DMS 273 treated with DMSO at 0.1 percent for 48 hours (cell line): ENCODE measurements around the gene OSBPL1A.
A peak's percentile ranks its signal among the peaks of the same experiment; 100 is the strongest.
"Not testable (repeated sequence)": the region's sequence is repeated elsewhere in the genome, so short reads cannot be mapped to it uniquely, and the experiment has no call there.

Experiments
- DNase-seq: peaks from one replicate; lab custom pipeline; 2025; lab: John Stamatoyannopoulos, UW

OSBPL1A gene

DNA sequence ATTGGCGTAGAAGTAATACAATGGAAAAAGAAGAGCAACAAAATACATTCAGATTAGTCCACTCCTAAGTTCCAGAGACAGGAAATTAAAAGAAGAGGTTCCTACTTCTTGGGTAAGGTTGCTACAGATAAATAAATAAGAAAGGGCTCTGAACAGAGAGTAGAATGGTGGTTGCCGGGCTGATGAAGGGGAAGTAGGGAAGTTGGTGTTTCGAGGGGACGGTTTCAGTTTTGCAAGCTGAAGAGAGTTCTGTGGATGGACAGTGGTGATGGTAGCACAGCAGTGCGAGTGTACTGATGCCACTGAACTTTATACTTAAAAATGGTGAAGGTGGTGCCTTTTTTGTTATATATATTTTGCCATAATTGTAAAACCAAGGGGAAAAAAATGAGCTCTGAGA is 210.6 kb downstream of the OSBPL1A start:
- no peak for DNase-seq

DNA sequence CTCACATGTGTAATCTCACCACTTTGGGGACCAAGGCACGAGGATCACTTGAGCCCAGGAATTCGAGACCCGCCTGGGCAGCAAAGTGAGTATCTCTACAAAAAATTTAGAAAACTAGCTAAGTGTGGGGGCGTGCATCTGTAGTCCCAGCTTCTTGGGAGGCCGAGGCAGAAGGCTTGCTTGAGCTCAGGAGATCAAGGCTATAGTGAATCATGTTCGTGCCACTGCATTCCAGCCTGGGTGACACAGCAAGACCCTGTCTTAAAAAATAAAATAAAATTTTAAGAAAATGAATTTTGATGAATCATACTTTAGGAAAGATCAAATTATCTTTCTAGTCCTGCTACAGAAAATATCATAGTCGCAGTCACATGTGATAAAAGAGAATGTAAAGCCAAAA is 211.8 kb downstream of the OSBPL1A start:
- no peak for DNase-seq

DNA sequence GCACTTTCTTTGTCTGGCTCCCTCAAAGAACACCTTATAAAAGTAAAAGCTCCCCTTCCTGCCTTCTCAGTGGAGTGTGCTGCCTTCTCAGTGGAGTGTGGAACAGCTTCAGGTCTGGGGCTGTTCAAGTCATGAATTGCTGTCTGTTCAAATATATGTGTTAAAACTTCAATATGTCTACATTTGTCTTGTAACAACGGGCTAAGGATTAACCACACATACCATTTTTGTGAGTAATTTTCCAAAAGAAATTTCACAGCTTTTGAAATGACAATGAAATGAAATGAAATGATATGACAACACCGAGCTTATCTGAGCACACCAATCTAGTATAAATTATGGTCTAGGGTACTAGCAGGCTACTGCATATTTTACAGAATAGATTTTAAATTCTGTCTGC is 215.8 kb downstream of the OSBPL1A start:
- DNase-seq, result no peak

DNA sequence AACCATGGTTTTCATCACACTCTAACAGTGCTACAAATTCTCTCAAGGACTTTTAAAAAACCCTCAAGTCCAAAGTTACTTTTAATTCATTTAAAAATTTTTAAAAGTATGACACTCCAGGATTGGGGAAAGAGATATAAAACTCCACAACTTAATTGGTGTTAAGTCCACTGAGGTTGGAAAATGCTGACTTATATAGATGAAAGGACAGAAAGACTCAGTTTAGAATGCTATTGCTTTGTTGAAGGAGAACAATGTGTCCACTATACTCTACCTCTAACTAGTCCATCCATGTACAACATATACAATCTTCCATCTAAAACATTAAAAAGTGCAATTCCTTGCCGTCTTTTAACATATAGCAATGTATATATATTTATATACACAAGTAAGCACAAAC is 217.6 kb downstream of the OSBPL1A start:
- DNase-seq, result no peak

DNA sequence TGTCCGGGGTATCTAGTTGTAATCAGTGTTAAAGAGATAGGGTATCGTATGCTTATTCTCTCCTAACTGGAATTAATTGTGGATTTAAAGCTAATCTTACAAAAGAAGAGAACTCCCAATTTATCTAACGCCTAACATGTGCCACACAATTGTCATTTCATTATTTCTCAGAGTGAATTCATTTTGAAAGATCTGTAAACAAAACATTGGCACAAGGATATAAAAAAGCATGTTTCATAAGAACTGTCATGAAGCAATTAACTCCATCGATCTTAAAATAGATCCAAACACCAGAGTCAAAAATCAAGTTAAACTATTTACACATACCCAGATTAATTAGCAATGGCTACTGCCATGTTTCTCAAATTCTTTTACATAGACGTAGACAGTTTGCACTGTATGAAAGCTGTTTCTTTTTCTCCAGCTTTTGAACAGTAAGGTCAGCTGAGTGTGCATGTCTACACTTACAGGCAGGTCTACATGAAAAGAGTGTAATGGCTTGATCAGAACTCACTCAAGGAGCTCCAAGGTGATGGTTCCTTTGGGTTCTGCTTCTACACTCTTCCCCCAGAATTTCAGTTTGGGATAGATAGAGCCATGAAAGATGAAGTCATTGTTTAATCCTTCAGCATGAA is 220.0 kb downstream of the OSBPL1A start:
- no peak for DNase-seq

DNA sequence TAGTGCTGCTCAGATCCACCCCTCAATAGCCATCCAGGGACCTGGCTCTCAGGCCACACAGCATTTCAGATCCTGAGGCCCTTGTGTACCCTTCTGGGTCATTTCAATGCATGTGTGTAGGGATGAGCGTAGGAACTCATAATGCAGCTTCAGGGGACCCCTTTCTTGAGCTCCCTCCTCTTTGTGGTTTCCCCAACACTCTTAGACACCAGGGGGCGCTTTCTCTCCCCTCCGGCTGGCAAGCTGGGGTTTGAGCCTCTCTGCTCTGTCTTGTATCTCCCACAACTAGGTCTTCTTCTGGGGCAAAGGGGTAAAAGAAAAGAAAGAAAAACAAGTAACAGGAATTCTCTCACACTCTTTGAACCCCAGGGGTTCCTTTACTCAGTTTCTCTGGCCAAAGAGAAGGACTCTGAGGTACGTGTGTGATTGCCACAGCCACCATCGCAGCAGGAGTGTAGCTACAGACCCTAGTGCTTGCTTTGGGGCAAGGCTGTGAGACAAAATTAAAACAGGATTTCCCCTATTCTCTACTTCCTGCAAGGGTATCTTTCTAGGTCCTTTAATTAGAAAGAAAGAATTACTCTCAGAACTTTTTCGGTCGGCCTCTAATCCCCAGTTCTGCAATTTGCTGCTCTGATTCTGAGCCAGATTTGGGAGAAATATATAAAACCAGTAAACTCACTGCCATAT is 220.8 kb downstream of the OSBPL1A start:
- DNase-seq, result no peak

DNA sequence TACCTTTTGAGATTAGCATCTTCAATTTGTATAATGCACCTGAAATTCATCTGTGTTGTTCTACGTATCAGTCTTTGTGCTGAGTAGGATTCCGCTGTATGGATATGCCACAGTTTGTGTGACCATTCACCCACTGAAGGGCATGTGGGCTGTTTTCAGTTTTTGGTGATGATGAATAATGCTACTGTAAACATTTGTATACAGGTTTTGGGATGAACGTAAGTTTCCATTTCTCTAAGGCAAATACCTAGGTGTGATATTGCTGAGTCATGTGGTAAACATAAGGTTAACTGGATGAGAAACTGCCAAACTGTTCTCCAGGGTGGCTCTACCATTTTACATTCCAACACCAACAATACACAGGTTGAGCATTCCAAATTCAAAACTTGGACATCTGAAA is 223.6 kb downstream of the OSBPL1A start:
- DNase-seq, result no peak

DNA sequence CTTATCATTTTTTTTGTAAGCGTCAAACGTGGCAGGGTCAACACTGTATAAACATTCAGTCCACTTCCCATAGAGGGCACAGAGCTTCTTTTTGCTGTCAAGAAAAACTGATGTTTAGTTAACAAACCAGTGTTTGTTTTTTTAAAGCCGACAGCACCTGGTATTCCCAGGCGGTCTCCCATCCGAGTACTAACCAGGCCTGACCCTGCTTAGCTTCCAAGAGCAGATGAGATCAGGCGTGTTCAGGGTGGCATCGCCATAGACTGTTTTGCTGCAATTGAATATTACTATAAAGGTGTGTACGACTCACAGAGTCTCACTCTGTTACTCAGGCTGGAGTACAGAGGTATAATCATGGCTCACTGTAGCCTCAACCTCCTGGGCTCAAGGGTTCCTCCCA is 227.3 kb downstream of the OSBPL1A start:
- DNase-seq, result no peak

DNA sequence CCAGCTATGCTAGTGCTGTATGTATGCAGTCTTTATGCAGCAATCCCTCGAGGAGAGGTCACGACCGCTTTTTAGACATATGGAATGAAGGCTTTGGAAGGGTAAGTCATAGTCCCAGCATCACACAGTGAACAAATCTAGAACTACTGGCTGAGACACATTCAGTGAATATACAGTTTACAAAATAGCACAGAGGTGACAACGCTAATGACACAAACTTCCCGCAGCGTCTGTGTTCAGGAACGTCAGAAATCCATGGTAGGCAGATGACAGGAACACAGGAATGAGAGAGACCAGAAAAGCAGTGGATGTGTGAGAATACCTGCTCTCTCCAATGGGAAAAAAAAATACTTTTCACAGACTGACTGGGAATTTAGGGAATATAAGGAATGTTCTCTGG is 229.1 kb downstream of the OSBPL1A start:
- no peak for DNase-seq

DNA sequence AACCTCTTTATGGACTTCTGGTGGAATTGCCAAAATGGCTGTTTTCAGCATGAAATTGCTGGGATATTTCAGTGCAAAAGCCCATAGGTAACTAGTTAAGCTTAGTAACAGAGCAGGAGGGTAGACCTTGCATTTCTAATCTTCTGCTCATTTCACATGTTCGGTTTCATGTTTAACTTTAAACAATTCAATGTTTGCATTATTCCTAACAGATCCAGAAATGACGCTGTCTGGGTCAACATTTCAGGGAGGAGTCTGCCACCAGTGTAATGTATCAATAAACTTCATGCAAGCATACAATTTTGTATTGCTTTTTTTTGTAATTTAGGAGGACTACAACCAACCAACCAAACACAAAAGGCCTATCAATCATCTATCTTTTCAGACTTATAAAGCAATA is 236.3 kb downstream of the OSBPL1A start:
- no peak for DNase-seq

DNA sequence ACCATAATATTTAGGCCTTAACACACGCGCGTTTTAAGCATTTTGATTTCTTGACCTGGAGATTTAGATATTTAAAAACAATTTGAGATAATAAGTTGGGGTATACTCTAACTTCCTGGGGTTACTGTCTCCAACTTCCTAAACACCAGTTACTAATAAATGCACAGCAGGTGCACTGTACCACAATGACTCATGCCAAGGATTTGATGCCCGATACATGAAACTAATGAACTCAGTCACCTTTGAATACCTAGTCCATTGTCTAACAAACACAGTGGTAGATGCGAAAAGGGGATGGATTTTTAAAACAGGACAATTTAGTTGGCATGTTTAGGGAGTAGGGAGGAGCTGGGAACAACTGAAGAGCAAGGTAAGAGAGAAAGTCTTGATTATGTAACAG is 237.5 kb downstream of the OSBPL1A start:
- no peak for DNase-seq

DNA sequence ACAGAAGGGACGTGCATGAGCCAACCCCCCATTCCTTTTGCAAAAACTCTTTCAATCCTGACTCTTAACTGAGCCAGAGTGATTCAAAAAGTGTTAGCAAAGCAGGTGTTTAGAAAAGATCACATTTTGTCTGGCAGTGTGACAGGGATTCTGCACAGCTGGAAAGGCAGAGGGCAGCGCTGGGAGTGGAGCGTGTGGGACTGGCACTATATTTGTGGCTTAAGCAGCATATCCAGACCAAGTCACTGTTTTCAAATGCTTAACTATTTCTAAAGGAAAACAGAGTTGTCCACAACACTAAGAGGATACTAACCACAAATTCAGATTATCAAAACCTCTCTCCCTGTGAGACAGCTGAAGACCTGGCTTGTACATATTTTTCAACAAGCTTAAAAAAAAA is 239.8 kb downstream of the OSBPL1A start:
- no peak for DNase-seq

DNA sequence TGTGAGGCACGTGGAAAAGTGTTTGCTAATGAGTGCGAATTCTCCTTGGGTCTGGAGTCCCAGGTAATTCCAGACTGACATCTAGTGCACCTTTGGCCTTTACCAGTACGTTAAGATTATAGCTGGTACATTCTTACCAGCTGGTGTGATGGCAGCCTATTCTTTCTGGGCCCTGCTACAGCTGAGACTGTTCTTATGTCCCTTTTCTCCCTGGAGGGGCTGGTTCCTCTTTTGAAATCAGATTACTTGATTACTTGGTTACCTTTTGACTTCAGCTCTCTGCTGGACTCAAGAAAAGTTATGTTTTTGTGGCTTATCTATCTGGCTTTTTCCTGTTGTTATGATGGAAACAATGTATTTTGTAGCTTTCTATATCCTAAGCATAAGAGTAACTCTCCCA is 244.2 kb downstream of the OSBPL1A start:
- DNase-seq, result no peak

DNA sequence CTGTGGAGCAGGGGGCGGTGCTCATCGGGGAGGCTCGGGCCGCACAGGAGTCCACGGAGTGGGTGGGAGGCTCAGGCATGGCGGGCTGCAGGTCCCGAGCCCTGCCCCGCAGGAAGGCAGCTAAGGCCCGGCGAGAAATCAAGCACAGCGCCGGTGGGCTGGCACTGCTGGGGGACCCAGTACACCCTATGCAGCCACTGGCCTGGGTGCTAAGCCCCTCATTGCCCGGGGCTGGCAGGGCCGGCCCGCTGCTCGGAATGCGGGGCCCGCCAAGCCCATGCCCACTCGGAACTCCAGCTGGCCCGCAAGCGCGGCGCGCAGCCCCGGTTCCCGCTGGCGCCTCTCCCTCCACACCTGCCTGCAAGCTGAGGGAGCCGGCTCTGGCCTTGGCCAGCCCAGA is 248.0 kb downstream of the OSBPL1A start:
- DNase-seq, result not testable (repeated sequence)

DNA sequence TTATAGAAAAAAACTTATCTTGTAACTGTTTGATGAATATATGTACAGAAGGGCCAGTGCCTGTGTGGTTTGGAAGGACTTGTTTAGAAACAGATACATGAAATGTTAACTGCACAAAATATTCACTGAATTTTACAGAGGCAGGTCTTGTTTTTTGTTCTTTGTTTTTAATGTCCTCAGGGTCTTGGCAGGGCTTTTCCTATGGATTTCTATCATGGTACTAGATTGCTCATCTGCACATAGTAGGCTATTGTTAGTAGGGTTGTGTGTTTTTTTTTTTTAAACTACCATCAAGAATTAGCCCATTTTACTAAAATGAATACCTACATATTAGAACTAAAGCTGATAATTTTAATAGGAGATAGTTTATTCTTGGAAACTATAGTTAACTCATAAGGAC is 255.2 kb downstream of the OSBPL1A start:
- no peak for DNase-seq

DNA sequence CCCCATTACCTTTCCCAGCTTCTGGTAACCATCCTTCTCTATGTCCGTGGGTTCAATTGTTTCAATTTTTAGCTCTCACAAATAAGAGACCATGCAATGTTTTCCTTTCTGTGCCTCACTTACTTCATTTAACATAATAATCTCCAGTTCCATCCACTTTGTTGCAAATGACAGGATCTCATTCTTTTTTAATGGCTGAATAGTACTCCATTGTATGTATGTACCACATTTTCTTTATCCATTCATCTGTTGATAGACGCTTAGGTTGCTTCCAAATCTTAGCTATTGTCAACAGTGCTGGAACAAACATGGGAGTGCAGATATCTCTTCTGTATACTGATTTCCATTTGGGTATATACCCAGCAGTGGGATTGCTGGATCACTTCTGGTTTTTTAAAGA is 256.9 kb downstream of the OSBPL1A start:
- DNase-seq, result no peak

DNA sequence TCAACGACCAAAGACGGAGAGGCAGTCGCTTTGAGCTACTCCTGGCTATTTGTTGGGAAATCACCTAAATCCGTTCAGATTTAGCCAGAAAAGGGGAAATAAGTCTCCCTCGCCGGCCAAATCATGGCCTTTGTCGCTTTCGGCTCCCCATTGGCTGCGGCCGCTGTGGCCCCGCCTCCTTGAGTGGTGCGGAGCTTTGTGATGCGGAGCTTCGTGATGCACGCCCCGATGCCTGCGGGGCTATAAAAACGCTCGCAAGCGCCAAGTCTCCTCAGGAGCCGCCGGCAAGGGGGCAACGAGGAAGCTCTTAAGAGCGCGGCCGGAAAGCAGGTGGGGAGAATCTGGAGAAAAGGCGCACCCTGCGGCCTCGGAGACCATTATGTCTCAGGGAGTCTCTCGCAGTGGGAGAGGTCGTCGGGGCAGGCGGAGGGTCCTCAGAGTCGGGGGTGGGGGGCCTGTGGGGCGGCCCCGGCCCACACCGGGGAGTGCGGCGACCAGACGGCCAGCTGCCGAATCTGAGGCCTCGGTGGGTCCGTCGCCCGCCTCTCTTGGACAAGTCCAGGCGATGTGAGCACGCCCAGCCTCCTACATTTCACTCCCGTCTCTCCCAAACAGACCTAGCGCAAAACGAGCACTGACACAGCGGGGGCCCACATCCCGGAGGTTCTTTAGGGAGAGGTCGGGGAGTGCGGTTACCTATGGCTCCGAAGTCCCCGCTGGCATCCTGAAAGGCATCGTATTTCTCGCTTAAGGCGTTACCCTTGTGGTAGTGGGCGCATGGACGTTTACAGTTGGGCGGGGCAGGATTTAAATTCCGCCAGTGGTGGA is 258.6 kb downstream of the OSBPL1A start, which contains the start of gene CABYR:
Gene CABYR, plus strand, starts transcription at position 274 of the 828 bp plus-strand sequence. CDS start 4,053 bp downstream, outside the sequence.
- DNase-seq, result peak; percentile 35

DNA sequence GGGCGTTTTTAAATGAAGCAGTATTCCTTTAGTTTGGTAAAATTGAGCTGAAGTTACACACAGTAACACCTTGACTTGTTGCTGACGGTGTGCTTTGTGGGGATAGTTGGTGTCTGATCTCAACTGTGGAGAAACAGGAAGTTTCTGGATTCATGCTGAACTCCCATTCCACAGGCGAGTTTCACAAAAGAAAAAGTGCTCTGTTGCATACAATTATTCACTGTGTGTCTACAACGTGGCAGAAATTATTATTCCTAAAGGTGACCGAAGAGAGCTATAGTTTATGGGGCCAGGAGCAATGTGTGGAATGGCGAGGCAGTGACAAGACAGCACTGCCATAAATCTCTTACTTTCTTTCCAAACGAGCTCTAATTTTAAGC is 259.2 kb downstream of the OSBPL1A start:
- no peak for DNase-seq

DNA sequence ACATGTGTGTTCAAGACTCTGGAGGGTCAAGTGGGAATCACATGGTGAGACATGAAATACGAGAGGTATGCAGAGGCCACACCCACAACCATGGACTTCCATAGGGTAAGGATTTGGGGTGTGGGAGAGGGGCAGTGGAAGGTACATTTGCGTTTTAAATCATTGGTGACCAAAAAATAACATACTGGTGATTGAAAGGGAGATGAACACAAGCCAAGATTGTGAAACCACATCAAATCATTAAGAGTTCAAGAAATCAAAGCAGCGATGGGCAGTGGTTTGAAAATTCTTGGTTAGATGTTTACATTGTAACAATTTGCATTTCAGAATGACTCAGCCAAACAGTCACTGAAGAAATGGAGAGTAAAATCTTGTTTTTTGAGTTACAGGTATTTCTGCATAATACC is 260.7 kb downstream of the OSBPL1A start:
- DNase-seq, result no peak

DNA sequence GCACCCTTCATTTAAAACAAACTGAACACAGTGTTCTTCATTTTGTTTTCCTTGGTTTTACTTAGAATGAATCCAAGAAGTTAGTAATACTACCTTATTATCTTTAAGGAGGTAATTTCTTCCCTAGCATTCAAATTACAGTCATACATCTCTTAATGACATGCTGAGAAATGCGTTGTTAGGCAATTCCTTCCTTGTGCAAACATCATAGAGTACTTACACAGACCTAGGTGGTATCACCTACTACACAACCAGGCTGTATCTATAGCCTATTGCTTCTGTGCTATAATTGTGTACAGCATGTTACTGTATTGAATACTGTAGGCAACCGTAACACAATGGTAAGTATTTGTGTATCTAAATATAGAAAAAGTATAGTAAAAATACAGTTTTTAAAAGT is 267.1 kb downstream of the OSBPL1A start:
- DNase-seq, result no peak

DNA sequence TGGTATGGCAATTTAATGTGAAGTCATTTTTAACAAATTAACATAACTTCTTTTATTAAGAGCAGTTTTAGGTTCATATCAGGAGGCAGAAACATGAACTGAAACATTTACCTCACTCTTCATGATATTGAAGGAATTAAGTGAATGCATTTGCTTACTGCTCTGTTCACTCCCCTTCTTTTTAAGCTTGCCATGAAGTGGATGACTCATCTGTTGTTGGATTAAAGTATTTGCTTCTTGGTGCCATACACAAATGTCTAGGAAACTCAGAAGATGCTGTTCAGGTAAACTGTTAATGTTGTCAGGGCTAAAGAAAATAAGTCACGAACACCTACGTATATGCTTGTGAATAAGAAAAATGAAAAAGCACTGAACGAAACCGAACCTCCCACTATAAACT is 268.9 kb downstream of the OSBPL1A start:
- DNase-seq, result no peak

DNA sequence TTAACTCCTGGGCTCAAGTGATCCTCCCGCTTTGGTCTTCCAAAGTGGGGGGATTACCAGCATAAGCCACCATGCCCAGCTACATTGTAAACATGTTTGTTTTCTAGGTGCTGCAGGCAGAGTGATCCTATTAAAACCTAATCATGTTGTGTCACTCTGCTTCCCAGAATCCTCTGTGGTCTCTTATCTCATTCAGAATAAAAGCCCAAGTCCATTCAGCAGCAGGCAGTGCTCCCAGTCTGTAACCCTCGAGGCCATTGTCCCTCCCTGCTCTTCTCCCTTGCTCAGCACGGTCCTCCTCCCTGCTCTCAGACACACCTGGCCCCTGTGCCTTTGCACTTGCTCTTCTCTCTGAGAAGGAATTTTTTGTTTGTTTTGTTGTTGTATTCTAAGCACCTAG is 269.9 kb downstream of the OSBPL1A start:
- DNase-seq, result no peak
